Endothelial cell (in vitro differentiated cells): Measurements from ENCODE around the gene ADARB2. TPM values are rescaled to one million over a fixed set of nuclear protein-coding genes. Genes with fewer than 3 reads are reported as not detected.

Experiments used
- DNase-seq: peaks from one replicate; pipeline ENCODE4 v3.0.0; 2021; ENCODE audit warnings: low spot score
- H3K27ac Mint-ChIP-seq: one replicate; pipeline ENCODE4 v1.8.0; 2021; ENCODE audit warnings: mixed read lengths, inconsistent platforms; ENCODE audit not compliant: unreplicated experiment
- H3K27me3 Mint-ChIP-seq: one replicate; pipeline ENCODE4 v1.8.0; 2021; ENCODE audit warnings: mild to moderate bottlenecking, moderate library complexity, mixed read lengths, inconsistent platforms; ENCODE audit not compliant: unreplicated experiment
- H3K36me3 Mint-ChIP-seq: one replicate; pipeline ENCODE4 v1.8.0; 2021; ENCODE audit warnings: mild to moderate bottlenecking, low read depth, mixed read lengths, inconsistent platforms; ENCODE audit not compliant: unreplicated experiment
- H3K4me1 Mint-ChIP-seq: one replicate; pipeline ENCODE4 v1.8.0; 2021; ENCODE audit warnings: mild to moderate bottlenecking, mixed read lengths, inconsistent platforms; ENCODE audit not compliant: unreplicated experiment
- H3K4me3 Mint-ChIP-seq: one replicate; pipeline ENCODE4 v1.8.0; 2021; ENCODE audit warnings: mild to moderate bottlenecking, mixed read lengths, inconsistent platforms; ENCODE audit not compliant: unreplicated experiment
- H3K9me3 Mint-ChIP-seq: one replicate; pipeline ENCODE4 v1.8.0; 2021; ENCODE audit warnings: mixed read lengths, inconsistent platforms; ENCODE audit not compliant: unreplicated experiment
- total RNA-seq: library from RNA; stranded (reverse); fragmentation: NEBNext Ultra II Directional; extraction: Animal tissue kit (Norgen Biotek cat#: 25700); gene quantifications from one replicate; pipeline ENCODE4 v1.2.1, GENCODE V29; 2021; ENCODE audit not compliant: unreplicated experiment
- TF ChIP-seq, protein P1 (sequence below): fragments of 200-600 bp; sonication (generic); IDR thresholded peaks from one replicate; pipeline ENCODE4 v1.5.0; 2021; ENCODE audit warnings: antibody characterized with exemption; ENCODE audit not compliant: unreplicated experiment

ADARB2 gene
- total RNA-seq, 1 donor from 2014 or later, result 54.9 TPM

DNA sequence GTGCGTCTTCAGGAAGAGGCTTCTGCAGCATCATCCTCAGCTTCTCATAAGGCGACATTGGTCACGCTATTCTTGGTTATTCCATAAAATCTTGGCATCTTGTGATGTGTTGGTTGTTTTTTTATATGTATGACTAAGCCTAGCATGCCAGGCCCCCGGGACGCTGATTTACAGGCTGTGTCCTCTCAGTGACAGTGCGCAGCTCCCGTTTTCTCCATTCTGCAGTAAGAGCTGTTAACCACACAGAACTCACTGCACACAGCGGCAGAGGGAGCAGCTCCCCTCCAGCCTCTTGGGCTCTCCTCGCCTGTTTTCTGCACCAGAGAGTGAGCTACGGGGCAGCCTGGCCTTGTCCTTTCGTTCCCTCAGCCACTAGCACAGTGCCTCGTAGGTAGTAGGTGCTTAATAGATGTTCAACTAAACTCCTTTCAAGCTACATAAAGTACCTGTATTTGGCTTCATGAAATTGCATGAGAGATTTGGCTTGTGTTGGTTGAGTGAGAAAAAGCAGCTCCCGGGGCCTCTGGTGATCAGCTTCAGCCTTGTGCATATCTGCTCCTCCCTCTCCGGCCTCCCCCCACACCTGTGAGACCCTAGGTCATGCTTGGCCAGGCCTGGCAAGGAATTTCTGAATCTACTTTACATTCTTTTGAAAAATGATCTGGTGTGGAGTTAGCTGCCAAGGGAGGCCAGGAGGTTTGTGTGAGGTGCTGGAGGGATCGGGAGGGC lies 564.9 kb downstream of the ADARB2 start:
- H3K36me3 Mint-ChIP-seq, result peaks cover 2% of the 10 kb centered on the region
- DNase-seq, result no peak
- H3K27ac Mint-ChIP-seq, result no peak overlapping the region
- H3K9me3 Mint-ChIP-seq, result no peaks in the 10 kb centered on the region
- H3K4me3 Mint-ChIP-seq, result no peak overlapping the region
- H3K27me3 Mint-ChIP-seq, result peaks cover 8% of the 10 kb centered on the region
- TF ChIP-seq, protein P1, sequence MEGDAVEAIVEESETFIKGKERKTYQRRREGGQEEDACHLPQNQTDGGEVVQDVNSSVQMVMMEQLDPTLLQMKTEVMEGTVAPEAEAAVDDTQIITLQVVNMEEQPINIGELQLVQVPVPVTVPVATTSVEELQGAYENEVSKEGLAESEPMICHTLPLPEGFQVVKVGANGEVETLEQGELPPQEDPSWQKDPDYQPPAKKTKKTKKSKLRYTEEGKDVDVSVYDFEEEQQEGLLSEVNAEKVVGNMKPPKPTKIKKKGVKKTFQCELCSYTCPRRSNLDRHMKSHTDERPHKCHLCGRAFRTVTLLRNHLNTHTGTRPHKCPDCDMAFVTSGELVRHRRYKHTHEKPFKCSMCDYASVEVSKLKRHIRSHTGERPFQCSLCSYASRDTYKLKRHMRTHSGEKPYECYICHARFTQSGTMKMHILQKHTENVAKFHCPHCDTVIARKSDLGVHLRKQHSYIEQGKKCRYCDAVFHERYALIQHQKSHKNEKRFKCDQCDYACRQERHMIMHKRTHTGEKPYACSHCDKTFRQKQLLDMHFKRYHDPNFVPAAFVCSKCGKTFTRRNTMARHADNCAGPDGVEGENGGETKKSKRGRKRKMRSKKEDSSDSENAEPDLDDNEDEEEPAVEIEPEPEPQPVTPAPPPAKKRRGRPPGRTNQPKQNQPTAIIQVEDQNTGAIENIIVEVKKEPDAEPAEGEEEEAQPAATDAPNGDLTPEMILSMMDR, result no peak
- H3K4me1 Mint-ChIP-seq, result no peaks in the 10 kb centered on the region

DNA sequence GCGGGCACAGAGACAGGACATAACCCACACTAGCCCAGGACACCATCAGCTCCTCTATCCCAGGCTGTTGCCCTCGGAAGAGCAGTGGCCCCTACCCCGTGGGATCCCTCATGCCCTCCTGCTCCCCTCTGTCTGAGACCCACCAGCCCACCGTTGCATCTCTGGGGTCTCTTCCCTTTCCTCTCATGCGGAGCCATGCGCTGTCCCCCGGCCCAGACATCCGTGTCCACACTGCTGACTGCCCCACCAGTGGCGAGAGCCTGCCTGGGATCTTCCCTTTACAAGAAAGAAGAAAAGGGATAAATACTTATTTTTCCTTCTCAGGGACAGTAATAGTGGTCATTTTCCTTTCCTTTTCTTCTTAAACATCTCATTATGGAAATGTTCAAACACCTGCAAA lies 565.7 kb downstream of the ADARB2 start:
- Mint-ChIP-seq H3K27ac (no peak overlapping the region), H3K36me3 (peaks cover 4% of the 10 kb centered on the region), H3K4me3 (no peak overlapping the region), H3K4me1 (no peaks in the 10 kb centered on the region), H3K9me3 (no peaks in the 10 kb centered on the region), H3K27me3 (peaks cover 8% of the 10 kb centered on the region)
- TF ChIP-seq, protein P1, result no peak
- no peak for DNase-seq

DNA sequence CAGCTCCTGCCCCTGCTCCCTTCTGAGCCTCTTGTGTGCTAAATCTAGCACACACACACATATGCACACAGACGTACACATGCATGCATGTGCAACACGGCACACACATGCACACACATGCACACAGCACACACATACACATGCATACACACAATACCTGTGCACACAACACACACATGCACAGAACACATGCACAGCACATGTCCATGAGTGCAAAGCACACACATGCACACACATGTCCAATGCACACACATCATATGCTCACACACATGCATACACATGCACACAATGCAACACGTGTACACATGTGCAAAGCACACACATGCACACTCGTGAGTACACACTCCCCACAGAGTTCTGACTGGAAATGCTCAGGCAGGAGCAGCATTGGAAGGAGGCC lies 566.1 kb downstream of the ADARB2 start:
- Mint-ChIP-seq H3K36me3 (peaks cover 4% of the 10 kb centered on the region), H3K4me1 (no peaks in the 10 kb centered on the region), H3K27me3 (peaks cover 8% of the 10 kb centered on the region), H3K9me3 (no peaks in the 10 kb centered on the region), H3K27ac (no peak overlapping the region), H3K4me3 (no peak overlapping the region)
- no peak for DNase-seq
- TF ChIP-seq, protein P1, result no peak

DNA sequence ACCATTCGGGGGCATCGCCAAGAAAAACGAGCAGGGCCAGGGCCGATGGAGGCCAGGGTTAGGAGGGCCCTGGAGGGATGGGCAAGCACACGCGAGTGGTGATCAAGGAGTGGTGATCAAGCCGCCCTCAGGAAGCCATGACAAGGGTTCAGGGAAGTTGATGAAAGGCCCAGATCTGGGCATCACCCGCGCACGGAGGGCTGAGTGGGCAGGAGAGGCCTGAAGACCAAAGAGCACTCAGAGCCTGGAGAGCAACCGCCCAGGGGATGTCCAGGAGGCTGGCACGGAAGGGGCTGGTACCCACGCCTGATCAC lies 566.5 kb downstream of the ADARB2 start:
- H3K27me3 Mint-ChIP-seq, result peaks cover 8% of the 10 kb centered on the region
- no peaks in the 10 kb centered on the region for H3K4me1 Mint-ChIP-seq
- DNase-seq, result no peak
- H3K9me3 Mint-ChIP-seq, result no peaks in the 10 kb centered on the region
- TF ChIP-seq, protein P1, result no peak
- no peak overlapping the region for H3K27ac Mint-ChIP-seq
- no peak overlapping the region for H3K4me3 Mint-ChIP-seq
- H3K36me3 Mint-ChIP-seq, result peaks cover 4% of the 10 kb centered on the region

DNA sequence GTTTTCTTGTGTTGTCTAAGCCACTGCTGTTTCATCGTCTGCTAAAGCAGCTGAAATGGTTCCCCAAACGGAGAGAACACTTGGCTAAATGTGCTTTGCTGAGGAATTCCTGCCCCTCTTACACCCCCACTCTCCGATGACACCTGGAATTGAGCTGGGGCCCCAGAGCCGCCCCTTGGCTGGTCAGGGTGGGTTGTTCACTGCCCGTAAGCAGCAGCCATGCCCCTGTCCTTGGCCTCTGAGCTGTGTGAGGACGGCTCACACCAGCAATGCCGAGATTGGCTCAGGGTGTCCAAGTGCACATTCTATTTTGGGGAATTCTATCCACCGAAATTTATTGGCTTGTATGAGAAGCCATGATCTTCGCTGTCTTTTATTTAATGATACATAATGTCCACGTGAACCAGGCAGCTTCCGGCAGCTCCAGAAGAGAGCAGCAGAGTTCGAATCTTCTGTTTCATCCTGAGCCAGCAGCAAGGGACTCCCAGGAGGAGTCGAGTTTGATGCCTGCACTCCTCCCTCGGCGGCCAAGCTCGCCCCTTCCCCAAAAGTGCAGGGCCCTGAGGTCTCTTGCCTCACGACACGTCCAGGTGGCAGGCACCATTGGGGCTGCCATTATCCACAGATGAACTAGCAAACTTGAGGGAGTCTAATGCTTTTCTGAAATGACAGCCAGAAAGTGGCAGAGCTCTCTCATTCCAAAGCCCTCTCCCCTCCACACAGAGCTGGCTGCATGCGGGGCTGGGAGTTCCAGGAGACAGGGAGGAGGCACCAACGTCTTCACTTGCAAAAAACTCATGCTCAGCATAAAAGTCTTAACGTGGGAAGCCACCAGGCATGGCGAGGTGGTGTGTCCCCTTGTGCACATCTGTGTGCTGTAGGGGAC lies 567.1 kb downstream of the ADARB2 start:
- Mint-ChIP-seq H3K4me1 (no peaks in the 10 kb centered on the region), H3K9me3 (no peaks in the 10 kb centered on the region), H3K36me3 (peaks cover 4% of the 10 kb centered on the region), H3K27ac (no peak overlapping the region), H3K27me3 (peaks cover 8% of the 10 kb centered on the region), H3K4me3 (no peak overlapping the region)
- TF ChIP-seq, protein P1, result no peak
- DNase-seq, result no peak
